GM12878 (cell line): ENCODE results near the gene SRL. TPM values are rescaled to one million over a fixed set of nuclear protein-coding genes. Genes with fewer than 3 reads are reported as not detected.

Experiments
- ATAC-seq: fragments of 200-7000 bp; cut with Tn5 transposase; 3 replicates; pipeline ENCODE4 v1.9.1; 2020; ENCODE audit warnings: mild to moderate bottlenecking, moderate library complexity
- BruUV-seq: library from RNA; stranded (reverse); fragments of 400-500 nt; replicated peaks from 2 replicates; lab custom pipeline; 2021; lab: Mats Ljungman, UMichigan
- CTCF ChIA-PET: fragments of 300-600 bp; sonication (Branson Sonifier 250); formaldehyde crosslinking; extraction: SDS; loops from one replicate; lab custom pipeline; 2021; ENCODE audit warnings: inconsistent platforms; lab: Yijun Ruan, JAX
- POLR2A ChIA-PET: fragments of 350-600 bp; formaldehyde crosslinking; extraction: SDS; loops from one replicate; lab custom pipeline; 2021; ENCODE audit warnings: inconsistent platforms; lab: Charles Lee
- RAD21 ChIA-PET: fragments of 300-600 bp; sonication (Branson Sonifier 250); formaldehyde crosslinking; loops from one replicate; lab custom pipeline; 2023; ENCODE audit warnings: antibody characterized with exemption; ENCODE audit not compliant: unreplicated experiment; lab: Charles Lee
- SMC1A ChIA-PET: fragments of 300-600 bp; sonication (Branson Sonifier 250); formaldehyde crosslinking; loops from one replicate; lab custom pipeline; 2023; ENCODE audit not compliant: unreplicated experiment, uncharacterized antibody; lab: Charles Lee
- DNase-seq: peaks from one replicate; pipeline ENCODE4 v3.0.0-alpha.2; 2011; ENCODE audit warnings: low read depth, low spot score
- FAIRE-seq: peaks from 3 replicates; lab custom pipeline; 2011; peaks lifted over from hg19 to GRCh38; lab: Jason Lieb, UNC
- H2AFZ ChIP-seq: 2 replicates; pipeline ENCODE4 v1.6.0; 2011; ENCODE audit warnings: low read depth, low read length, control low read depth; ENCODE audit not compliant: control insufficient read depth
- H3K27ac ChIP-seq: 2 replicates; pipeline ENCODE4 v1.5.1; 2011; ENCODE audit warnings: control low read depth; ENCODE audit not compliant: control insufficient read depth, insufficient read depth
- H3K27me3 ChIP-seq, 2 experiments: replicated peaks in 1 of 2; 2 replicates each; pipeline versions ENCODE4 v1.6.0 to v1.6.1; 2011; ENCODE audit warnings: low read length in 1 of 2; ENCODE audit not compliant: control insufficient read depth in 2 of 2, insufficient read depth in 2 of 2
- H3K36me3 ChIP-seq, 2 experiments: 2 replicates each; pipeline ENCODE4 v1.5.1; 2011; ENCODE audit warnings: low read length in 1 of 2; ENCODE audit not compliant: control insufficient read depth in 2 of 2, insufficient read depth in 2 of 2
- H3K4me1 ChIP-seq: 2 replicates; pipeline ENCODE4 v1.6.1; 2011; ENCODE audit warnings: mild to moderate bottlenecking, low read length, moderate library complexity, mixed read lengths; ENCODE audit not compliant: control insufficient read depth, insufficient read depth
- H3K4me2 ChIP-seq: 2 replicates; pipeline ENCODE4 v1.6.0; 2011; ENCODE audit warnings: control low read depth; ENCODE audit not compliant: control insufficient read depth, insufficient read depth
- H3K4me3 ChIP-seq: fragments of 200-600 bp; sonication (generic); 2 replicates; pipeline ENCODE4 v1.5.1; 2016
- H3K79me2 ChIP-seq: 2 replicates; pipeline ENCODE4 v1.6.0; 2011; ENCODE audit warnings: low read length; ENCODE audit not compliant: control insufficient read depth, insufficient read depth
- H3K9ac ChIP-seq: 2 replicates; pipeline ENCODE4 v1.8.0; 2011; ENCODE audit warnings: low read length, control low read depth, mixed read lengths; ENCODE audit not compliant: control insufficient read depth, insufficient read depth
- H3K9me3 ChIP-seq: replicated peaks from 3 replicates; pipeline ENCODE4 v1.5.1; 2011; ENCODE audit warnings: mild to moderate bottlenecking, low read length; ENCODE audit not compliant: control insufficient read depth, insufficient read depth
- H4K20me1 ChIP-seq: 2 replicates; pipeline ENCODE4 v1.6.0; 2011; ENCODE audit not compliant: control insufficient read depth, insufficient read depth
- CREM ChIP-seq: IDR thresholded peaks from 2 replicates; pipeline ENCODE4 v1.6.1; 2014; ENCODE audit warnings: antibody characterized with exemption, low read depth
- HDGF ChIP-seq: fragments of 450-650 bp; IDR thresholded peaks from 2 replicates; pipeline ENCODE4 v1.6.1; 2016; ENCODE audit warnings: antibody characterized with exemption
- WGBS: methylation state at CpG from one replicate; pipeline ENCODE4 v1.1.6; 2016; ENCODE audit warnings: low lambda C conversion rate; ENCODE audit not compliant: insufficient replicate concordance, insufficient coverage; ENCODE audit errors: missing lambda C conversion rate; 5-methylcytosine and 5-hydroxymethylcytosine counted together
- in situ Hi-C: fragments of 300-500 bp; cut with MboI; formaldehyde crosslinking; loops from 9 replicates; pipeline ENCODE4 v1.14.3; 2018; ENCODE audit warnings: mixed read lengths
- intact Hi-C: fragments of 100-400 bp; cut with micrococcal nuclease; formaldehyde crosslinking; loops from one replicate; pipeline ENCODE4 v1.14.2; 2022; ENCODE audit not compliant: unreplicated experiment
- polyA plus RNA-seq, 11 experiments: library from polyadenylated mRNA; depleted of rRNA in 4 of 11; unstranded in 6 of 11; stranded (reverse) in 5 of 11; fragments of >200 nt; fragmentation: Nextera tagmentation in 4 of 11; fragmentation: Illumina TruSeq in 1 of 11; extraction: Ambion mirVana in 4 of 11; extraction: Trizol in 1 of 11; gene quantifications; 1 replicate in 1 of 11; 2 replicates in 10 of 11; pipeline versions ENCODE4 v1.2.1 to v1.2.3, GENCODE V29; 2011 to 2016; ENCODE audit warnings: inconsistent platforms in 2 of 11, missing spikeins in 2 of 11, low read depth in 1 of 11
- total RNA-seq, 4 experiments: library from RNA; depleted of rRNA in 3 of 4; stranded (reverse); fragments of >200 nt in 3 of 4; fragmentation: Illumina TruSeq in 1 of 4; extraction: Trizol in 1 of 4; gene quantifications; 2 replicates each; pipeline versions ENCODE4 v1.2.1 to v1.2.3, GENCODE V29; 2013 to 2021
- TF ChIP-seq, protein P1 (sequence below): IDR thresholded peaks from 2 replicates; pipeline ENCODE4 v1.6.1; 2011; ENCODE audit warnings: low read depth, mild to moderate bottlenecking, low read length, moderate library complexity, borderline replicate concordance; ENCODE audit errors: extremely low read depth
- TF ChIP-seq, protein P2 (sequence below): IDR thresholded peaks from 2 replicates; pipeline ENCODE4 v1.6.1; 2012; ENCODE audit warnings: low read length, inconsistent platforms

The SRL gene
- total and polyA plus RNA-seq, 10 of the 15 experiments (the other 5 are each of a cell fraction or from before 2014, with no cell fraction given): not detected

DNA sequence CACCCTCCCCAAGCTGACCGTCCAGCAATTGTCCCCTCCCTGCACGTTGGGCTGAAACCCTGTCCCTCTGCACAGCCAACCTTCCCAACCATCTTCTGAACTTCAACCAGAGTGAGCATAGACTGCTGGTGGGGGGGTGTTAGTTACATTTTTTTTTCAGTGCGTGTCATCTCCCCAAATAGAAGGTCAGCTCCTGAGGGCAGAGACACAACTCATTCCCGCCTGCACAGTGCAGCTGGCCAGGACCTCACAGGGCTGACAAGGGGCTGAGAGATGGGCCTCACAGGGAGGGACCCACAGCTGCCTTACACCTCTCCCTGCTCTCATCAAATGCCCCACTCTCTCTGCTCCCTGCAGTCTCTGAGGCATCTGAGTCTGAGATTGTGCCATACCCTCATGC, 8.4 kb downstream of the SRL start:
- ATAC-seq: no peak
- H2AFZ ChIP-seq: no peak overlapping the region
- no peaks in the 10 kb centered on the region for H3K4me1 ChIP-seq
- no peak overlapping the region for H3K27ac ChIP-seq
- ChIA-PET POLR2A (interaction anchor here (0.5 to 0.8 kb wide), 3 partner anchors 27 to 574 kb away, joined by 3 to 6 read pairs (median 6); no protein-coding TSS in a partner anchor), CTCF (interaction anchor here (0.6 to 1.2 kb wide), 2 partner anchors 20 to 315 kb away, joined by 3 to 4 read pairs; no protein-coding TSS in a partner anchor), SMC1A (no interaction called here), RAD21 (interaction anchor here (0.6 kb wide), 1 partner anchor 41 kb away, joined by 6 read pairs; no protein-coding TSS in a partner anchor)
- H3K27me3 ChIP-seq: peaks cover 0 to 2% of the 10 kb centered on the region in 2 experiments; a peak in 3 of 4 replicates
- H3K9ac ChIP-seq: no peak overlapping the region
- no peaks in the 10 kb centered on the region for H3K79me2 ChIP-seq
- H3K4me3 ChIP-seq: no peak overlapping the region
- in situ Hi-C loops (no loop called here), intact Hi-C loops (no loop called here)
- no peak for DNase-seq
- no TSS peak for BruUV-seq
- H4K20me1 ChIP-seq: no peaks in the 10 kb centered on the region
- TF ChIP-seq CREM (no peak), HDGF (no peak)
- TF ChIP-seq, protein P1, sequence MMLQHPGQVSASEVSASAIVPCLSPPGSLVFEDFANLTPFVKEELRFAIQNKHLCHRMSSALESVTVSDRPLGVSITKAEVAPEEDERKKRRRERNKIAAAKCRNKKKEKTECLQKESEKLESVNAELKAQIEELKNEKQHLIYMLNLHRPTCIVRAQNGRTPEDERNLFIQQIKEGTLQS: no peak
- TF ChIP-seq, protein P2, sequence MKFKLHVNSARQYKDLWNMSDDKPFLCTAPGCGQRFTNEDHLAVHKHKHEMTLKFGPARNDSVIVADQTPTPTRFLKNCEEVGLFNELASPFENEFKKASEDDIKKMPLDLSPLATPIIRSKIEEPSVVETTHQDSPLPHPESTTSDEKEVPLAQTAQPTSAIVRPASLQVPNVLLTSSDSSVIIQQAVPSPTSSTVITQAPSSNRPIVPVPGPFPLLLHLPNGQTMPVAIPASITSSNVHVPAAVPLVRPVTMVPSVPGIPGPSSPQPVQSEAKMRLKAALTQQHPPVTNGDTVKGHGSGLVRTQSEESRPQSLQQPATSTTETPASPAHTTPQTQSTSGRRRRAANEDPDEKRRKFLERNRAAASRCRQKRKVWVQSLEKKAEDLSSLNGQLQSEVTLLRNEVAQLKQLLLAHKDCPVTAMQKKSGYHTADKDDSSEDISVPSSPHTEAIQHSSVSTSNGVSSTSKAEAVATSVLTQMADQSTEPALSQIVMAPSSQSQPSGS: no peak
- TF ChIP-seq, all 136 proteins: peak for 0
- 20% methylated on average over 4 of the region's 4 CpGs for WGBS
- Histone ChIP-seq H3K4me2 (no peak overlapping the region), H3K36me3 (no peaks in the 10 kb centered on the region), H3K9me3 (no peaks in the 10 kb centered on the region)
- FAIRE-seq: no peak
